Measurements from ENCODE around the gene MRGPRE. TPM values are rescaled to one million over a fixed set of nuclear protein-coding genes. Genes with fewer than 3 reads are reported as not detected.

Gene MRGPRE
- polyA plus RNA-seq, 2 of the 4 experiments (the other 2 are of a cell fraction): not detected

DNA sequence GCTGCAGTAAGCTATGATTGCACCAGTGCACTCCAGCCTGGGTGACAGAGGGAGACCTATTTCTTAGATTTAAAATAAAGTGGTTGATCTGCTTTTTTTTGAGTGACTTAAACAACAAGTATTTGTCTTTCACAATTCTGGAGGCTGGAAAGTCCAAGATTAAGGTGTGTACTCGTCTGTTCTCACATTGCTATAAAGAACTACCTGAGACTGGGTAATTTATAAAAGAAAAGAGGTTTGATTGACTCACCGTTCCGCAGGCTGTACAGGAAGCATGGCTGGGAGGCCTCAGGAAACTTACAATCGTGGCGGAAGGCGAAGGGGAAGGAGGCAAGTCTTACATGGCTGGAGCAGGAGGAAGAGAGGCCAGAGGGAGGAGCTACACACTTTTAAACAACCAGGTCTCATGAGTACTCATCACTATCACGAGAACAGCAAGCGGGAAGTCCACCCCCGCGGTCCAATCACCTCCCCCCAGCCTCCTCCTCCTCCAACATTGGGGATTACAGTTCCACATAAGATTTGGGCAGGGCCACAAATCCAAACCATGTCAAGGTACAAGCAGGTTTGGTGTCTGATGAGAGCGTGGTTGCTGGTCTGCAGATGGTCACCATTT, 47.4 kb downstream of the MRGPRE start:
- WGBS (ENCODE audit: missing lambda C conversion rate): 51% methylated on average over 11 of the region's 11 CpGs
- POLR2A ChIA-PET: no interaction called here
- no peak overlapping the region for H3K4me3 ChIP-seq
- no peak for FAIRE-seq
- DNase-seq (ENCODE audit: low read depth in 1 of 2, low spot score in 1 of 2): no peak
- no peak overlapping the region for H3K4me2 ChIP-seq
- no peaks in the 10 kb centered on the region; the same call in 2 of the 3 replicates for H3K9me3 ChIP-seq
- ATAC-seq: no peak
- H3K27ac ChIP-seq: no peak overlapping the region
- TF ChIP-seq MYC (IDR thresholded peaks at IDR 0.05; ENCODE audit: borderline replicate concordance, low read length) (no peak), EHF (CRISPR knock-in tag; IDR thresholded peaks at IDR 0.05) (no peak), TFCP2L1 (CRISPR knock-in tag; IDR thresholded peaks at IDR 0.05) (no peak), PHF8 (IDR thresholded peaks at IDR 0.05; ENCODE audit: borderline replicate concordance, low read depth) (no peak), NR3C1 (IDR thresholded peaks at IDR 0.05) (no peak)
- TF ChIP-seq, protein P1, sequence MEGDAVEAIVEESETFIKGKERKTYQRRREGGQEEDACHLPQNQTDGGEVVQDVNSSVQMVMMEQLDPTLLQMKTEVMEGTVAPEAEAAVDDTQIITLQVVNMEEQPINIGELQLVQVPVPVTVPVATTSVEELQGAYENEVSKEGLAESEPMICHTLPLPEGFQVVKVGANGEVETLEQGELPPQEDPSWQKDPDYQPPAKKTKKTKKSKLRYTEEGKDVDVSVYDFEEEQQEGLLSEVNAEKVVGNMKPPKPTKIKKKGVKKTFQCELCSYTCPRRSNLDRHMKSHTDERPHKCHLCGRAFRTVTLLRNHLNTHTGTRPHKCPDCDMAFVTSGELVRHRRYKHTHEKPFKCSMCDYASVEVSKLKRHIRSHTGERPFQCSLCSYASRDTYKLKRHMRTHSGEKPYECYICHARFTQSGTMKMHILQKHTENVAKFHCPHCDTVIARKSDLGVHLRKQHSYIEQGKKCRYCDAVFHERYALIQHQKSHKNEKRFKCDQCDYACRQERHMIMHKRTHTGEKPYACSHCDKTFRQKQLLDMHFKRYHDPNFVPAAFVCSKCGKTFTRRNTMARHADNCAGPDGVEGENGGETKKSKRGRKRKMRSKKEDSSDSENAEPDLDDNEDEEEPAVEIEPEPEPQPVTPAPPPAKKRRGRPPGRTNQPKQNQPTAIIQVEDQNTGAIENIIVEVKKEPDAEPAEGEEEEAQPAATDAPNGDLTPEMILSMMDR (IDR thresholded peaks at IDR 0.05): no peak
- CTCF ChIA-PET: interaction anchor here (1.2 kb wide), 1 partner anchor 22 kb away, joined by 3 read pairs; no protein-coding TSS in a partner anchor
- H3K4me1 ChIP-seq: no peaks in the 10 kb centered on the region

DNA sequence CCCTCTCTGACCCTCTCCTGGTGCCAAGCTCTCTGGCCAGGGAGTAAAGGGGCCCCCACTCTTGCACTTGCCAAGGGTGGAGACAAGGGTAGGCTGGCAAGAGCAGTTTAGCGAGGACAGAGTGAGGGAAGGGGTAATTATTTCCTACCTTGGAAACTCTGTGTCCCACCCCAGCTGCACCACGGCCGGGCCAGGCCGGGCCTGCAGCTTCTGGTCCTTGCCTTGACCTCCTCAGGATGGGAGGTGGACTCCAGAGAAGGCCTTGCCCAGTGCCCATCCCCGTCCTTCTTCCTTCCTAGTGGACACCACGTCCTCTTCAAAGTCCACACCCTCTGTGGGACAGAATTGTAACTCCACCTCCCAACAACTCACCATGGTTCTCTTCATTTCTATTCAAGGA, 48.7 kb downstream of the MRGPRE start:
- DNase-seq (ENCODE audit: low read depth in 1 of 2, low spot score in 1 of 2) (no peak), FAIRE-seq (no peak), ATAC-seq (no peak)
- no peak overlapping the region for H3K27ac ChIP-seq
- WGBS (ENCODE audit: missing lambda C conversion rate): 68% methylated on average over 6 of the region's 6 CpGs
- TF ChIP-seq MAZ (IDR thresholded peaks at IDR 0.05; ENCODE audit: borderline replicate concordance, low read depth, low read length): no peak
- TF ChIP-seq PHF8 (IDR thresholded peaks at IDR 0.05; ENCODE audit: borderline replicate concordance, low read depth): no peak
- TF ChIP-seq, protein P2, sequence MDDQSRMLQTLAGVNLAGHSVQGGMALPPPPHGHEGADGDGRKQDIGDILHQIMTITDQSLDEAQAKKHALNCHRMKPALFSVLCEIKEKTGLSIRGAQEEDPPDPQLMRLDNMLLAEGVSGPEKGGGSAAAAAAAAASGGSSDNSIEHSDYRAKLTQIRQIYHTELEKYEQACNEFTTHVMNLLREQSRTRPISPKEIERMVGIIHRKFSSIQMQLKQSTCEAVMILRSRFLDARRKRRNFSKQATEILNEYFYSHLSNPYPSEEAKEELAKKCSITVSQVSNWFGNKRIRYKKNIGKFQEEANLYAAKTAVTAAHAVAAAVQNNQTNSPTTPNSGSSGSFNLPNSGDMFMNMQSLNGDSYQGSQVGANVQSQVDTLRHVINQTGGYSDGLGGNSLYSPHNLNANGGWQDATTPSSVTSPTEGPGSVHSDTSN (IDR thresholded peaks at IDR 0.05): no peak
- TF ChIP-seq HOXA7 (CRISPR knock-in tag; IDR thresholded peaks at IDR 0.05): no peak
- H3K4me1 ChIP-seq: no peaks in the 10 kb centered on the region
- H3K4me3 ChIP-seq: no peak overlapping the region
- CTCF ChIA-PET: interaction anchor here (1.9 kb wide), 1 partner anchor 146 kb away, joined by 4 read pairs; no protein-coding TSS in a partner anchor
- no peak overlapping the region for H3K4me2 ChIP-seq
- POLR2A ChIA-PET: no interaction called here
- no peaks in the 10 kb centered on the region; the same call in 2 of the 3 replicates for H3K9me3 ChIP-seq

DNA sequence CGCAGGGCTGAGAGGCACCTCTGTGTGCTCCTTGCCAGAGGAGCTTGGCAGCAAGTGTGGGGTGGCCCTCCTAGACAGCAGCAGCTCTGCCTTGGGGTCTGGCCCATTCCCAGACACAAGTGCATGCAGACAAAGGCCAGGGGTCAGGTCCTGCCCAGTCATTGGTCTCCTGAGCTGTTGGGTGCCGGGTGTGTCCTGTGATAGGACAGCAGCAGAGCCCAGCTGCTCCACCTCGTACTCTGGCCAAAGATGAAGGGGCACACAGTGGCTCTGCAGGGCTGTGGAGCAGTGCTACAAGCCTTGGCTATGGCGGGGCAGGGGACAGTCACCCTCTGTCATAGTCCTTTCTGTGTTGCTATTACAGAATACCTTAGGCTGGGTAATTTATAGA, 49.8 kb downstream of the MRGPRE start:
- TF ChIP-seq HOXA7 (CRISPR knock-in tag; IDR thresholded peaks at IDR 0.05) (no peak), GATA3 (IDR thresholded peaks at IDR 0.05; ENCODE audit: borderline replicate concordance) (no peak), RARB (CRISPR knock-in tag; IDR thresholded peaks at IDR 0.05) (no peak), ZSCAN20 (CRISPR knock-in tag; IDR thresholded peaks at IDR 0.05) (no peak), EHMT2 (IDR thresholded peaks at IDR 0.05; ENCODE audit: low read depth) (no peak), MYC (IDR thresholded peaks at IDR 0.05; ENCODE audit: borderline replicate concordance, low read length) (no peak), POLR2A (IDR thresholded peaks at IDR 0.05; ENCODE audit: low read length) (no peak), SREBF2 (IDR thresholded peaks at IDR 0.05) (no peak), RFX5 (IDR thresholded peaks at IDR 0.05) (no peak), ZFP36 (IDR thresholded peaks at IDR 0.05; ENCODE audit: borderline replicate concordance, partially characterized antibody) (no peak), MAFK (IDR thresholded peaks at IDR 0.05; ENCODE audit: partially characterized antibody) (no peak), CHD2 (IDR thresholded peaks at IDR 0.05; ENCODE audit: low read length, partially characterized antibody) (no peak), NPAS2 (CRISPR knock-in tag; IDR thresholded peaks at IDR 0.05; ENCODE audit: borderline replicate concordance) (no peak), SMC3 (IDR thresholded peaks at IDR 0.05) (no peak), EHF (CRISPR knock-in tag; IDR thresholded peaks at IDR 0.05) (no peak), TFCP2L1 (CRISPR knock-in tag; IDR thresholded peaks at IDR 0.05) (no peak), NR3C1 (IDR thresholded peaks at IDR 0.05) (no peak), HOXB5 (CRISPR knock-in tag; IDR thresholded peaks at IDR 0.05) (no peak)
- TF ChIP-seq, protein P3, sequence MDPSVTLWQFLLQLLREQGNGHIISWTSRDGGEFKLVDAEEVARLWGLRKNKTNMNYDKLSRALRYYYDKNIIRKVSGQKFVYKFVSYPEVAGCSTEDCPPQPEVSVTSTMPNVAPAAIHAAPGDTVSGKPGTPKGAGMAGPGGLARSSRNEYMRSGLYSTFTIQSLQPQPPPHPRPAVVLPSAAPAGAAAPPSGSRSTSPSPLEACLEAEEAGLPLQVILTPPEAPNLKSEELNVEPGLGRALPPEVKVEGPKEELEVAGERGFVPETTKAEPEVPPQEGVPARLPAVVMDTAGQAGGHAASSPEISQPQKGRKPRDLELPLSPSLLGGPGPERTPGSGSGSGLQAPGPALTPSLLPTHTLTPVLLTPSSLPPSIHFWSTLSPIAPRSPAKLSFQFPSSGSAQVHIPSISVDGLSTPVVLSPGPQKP (IDR thresholded peaks at IDR 0.05; ENCODE audit: low read depth, low read length): no peak
- ATAC-seq: no peak
- no peak for DNase-seq (ENCODE audit: low read depth in 1 of 2, low spot score in 1 of 2)
- Histone ChIP-seq H3K4me2 (no peak overlapping the region), H3K4me3 (no peak overlapping the region), H3K27ac (no peak overlapping the region), H3K4me1 (no peaks in the 10 kb centered on the region), H3K9me3 (peaks cover 6% of the 10 kb centered on the region; the same call in 2 of the 3 replicates)
- ChIA-PET CTCF (interaction anchor here (0.6 to 1.9 kb wide), 3 partner anchors 15 to 145 kb away, joined by 3 to 4 read pairs (median 3); no protein-coding TSS in a partner anchor), POLR2A (no interaction called here)
- 49% methylated on average over 3 of the region's 4 CpGs for WGBS (ENCODE audit: missing lambda C conversion rate)
- FAIRE-seq: no peak

All from A549 (cell line).